SK-N-SH treated with all-trans-retinoic acid at 6 μM for 48 hours (cell line): Measurements from ENCODE around the gene USE1.

ENCODE experiments used
- ATAC-seq: fragments of 200-7000 bp; cut with Tn5 transposase; 3 replicates; pipeline ENCODE4 v1.9.1; 2020; ENCODE audit warnings: mild to moderate bottlenecking, moderate library complexity
- ARNTL ChIP-seq: fragments of 450-650 bp; formaldehyde crosslinking; IDR thresholded peaks from 2 replicates; pipeline ENCODE4 v1.5.0; 2020; ENCODE audit warnings: low read depth, mild to moderate bottlenecking, moderate library complexity, borderline replicate concordance
- BACH2 ChIP-seq: fragments of 250-450 bp; sonication (Bioruptor Pico); IDR thresholded peaks from 2 replicates; pipeline ENCODE4 v1.9.0; 2021; ENCODE audit warnings: mild to moderate bottlenecking, borderline replicate concordance
- CREB5 ChIP-seq: fragments of 250-450 bp; sonication (Bioruptor Pico); IDR thresholded peaks from 2 replicates; pipeline ENCODE4 v1.5.1; 2020; ENCODE audit warnings: low read depth, mild to moderate bottlenecking, moderate library complexity
- CSDC2 ChIP-seq: fragments of 250-450 bp; sonication (Bioruptor Pico); IDR thresholded peaks from 2 replicates; pipeline ENCODE4 v1.5.0; 2020; ENCODE audit warnings: mild to moderate bottlenecking, moderate library complexity
- CSRNP3 ChIP-seq: fragments of 250-450 bp; sonication (Bioruptor Pico); IDR thresholded peaks from 2 replicates; pipeline ENCODE4 v1.5.1; 2021; ENCODE audit warnings: mild to moderate bottlenecking, moderate library complexity
- ESRRG ChIP-seq: fragments of 250-450 bp; sonication (Bioruptor Pico); IDR thresholded peaks from 2 replicates; pipeline ENCODE4 v1.6.1; 2021; ENCODE audit warnings: mild to moderate bottlenecking
- GLIS3 ChIP-seq: fragments of 250-450 bp; sonication (Bioruptor Pico); IDR thresholded peaks from 2 replicates; pipeline ENCODE4 v1.5.0; 2020; ENCODE audit warnings: mild to moderate bottlenecking, moderate library complexity
- OSR1 ChIP-seq: fragments of 250-450 bp; sonication (Bioruptor Pico); IDR thresholded peaks from 2 replicates; pipeline ENCODE4 v1.8.0; 2022; ENCODE audit warnings: moderate library complexity, mild to moderate bottlenecking, inconsistent platforms
- PATZ1 ChIP-seq: fragments of 250-450 bp; sonication (Bioruptor Pico); IDR thresholded peaks from 2 replicates; pipeline ENCODE4 v1.8.0; 2020; ENCODE audit warnings: mild to moderate bottlenecking, moderate library complexity, borderline replicate concordance
- POU6F1 ChIP-seq: fragments of 250-450 bp; sonication (Bioruptor Pico); IDR thresholded peaks from 2 replicates; pipeline ENCODE4 v1.8.0; 2021; ENCODE audit warnings: low read depth, mild to moderate bottlenecking, moderate library complexity, borderline replicate concordance
- PPARA ChIP-seq: fragments of 250-450 bp; sonication (Bioruptor Pico); IDR thresholded peaks from 2 replicates; pipeline ENCODE4 v1.5.0; 2020; ENCODE audit warnings: mild to moderate bottlenecking, borderline replicate concordance
- RARB ChIP-seq: fragments of 250-450 bp; sonication (Bioruptor Pico); IDR thresholded peaks from 2 replicates; pipeline ENCODE4 v1.8.0; 2021; ENCODE audit warnings: mild to moderate bottlenecking, moderate library complexity
- SNAI2 ChIP-seq: fragments of 250-450 bp; sonication (Bioruptor Pico); IDR thresholded peaks from 2 replicates; pipeline ENCODE4 v1.5.0; 2020; ENCODE audit warnings: mild to moderate bottlenecking, moderate library complexity
- TCF4 ChIP-seq: fragments of 250-450 bp; sonication (Bioruptor Pico); IDR thresholded peaks from 2 replicates; pipeline ENCODE4 v1.8.0; 2021; ENCODE audit warnings: mild to moderate bottlenecking, moderate library complexity, borderline replicate concordance
- TOX ChIP-seq: fragments of 250-450 bp; sonication (Bioruptor Pico); IDR thresholded peaks from 2 replicates; pipeline ENCODE4 v1.8.0; 2021; ENCODE audit warnings: mild to moderate bottlenecking, moderate library complexity, borderline replicate concordance
- TSHZ2 ChIP-seq: fragments of 250-450 bp; sonication (Bioruptor Pico); IDR thresholded peaks from 2 replicates; pipeline ENCODE4 v1.5.0; 2020; ENCODE audit warnings: mild to moderate bottlenecking, moderate library complexity
- ZC3H10 ChIP-seq: fragments of 250-450 bp; sonication (Bioruptor Pico); IDR thresholded peaks from 2 replicates; pipeline ENCODE4 v1.5.1; 2021; ENCODE audit warnings: mild to moderate bottlenecking, moderate library complexity
- ZFP3 ChIP-seq: fragments of 250-450 bp; sonication (Bioruptor Pico); IDR thresholded peaks from 2 replicates; pipeline ENCODE4 v1.5.0; 2020; ENCODE audit warnings: mild to moderate bottlenecking, moderate library complexity
- ZFP30 ChIP-seq: fragments of 450-650 bp; formaldehyde crosslinking; IDR thresholded peaks from 2 replicates; pipeline ENCODE4 v1.5.0; 2022; ENCODE audit warnings: mild to moderate bottlenecking, moderate library complexity
- ZNF565 ChIP-seq: fragments of 450-650 bp; formaldehyde crosslinking; conservative IDR thresholded peaks from 2 replicates; pipeline ENCODE4 v1.5.0; 2020; ENCODE audit warnings: low read depth, mild to moderate bottlenecking, moderate library complexity
- ZNF8 ChIP-seq: fragments of 450-650 bp; formaldehyde crosslinking; IDR thresholded peaks from 2 replicates; pipeline ENCODE4 v1.5.0; 2020; ENCODE audit warnings: mild to moderate bottlenecking, moderate library complexity

USE1 gene

GRCh38 chr19:17240826-17241399, 25.8 kb downstream of the USE1 start:
- ATAC-seq, result no peak
- TF ChIP-seq ZFP3 (CRISPR knock-in tag), result peak; percentile 99
- TF ChIP-seq RARB (CRISPR knock-in tag), result no peak

- no peak for ATAC-seq
- TF ChIP-seq GLIS3 (CRISPR knock-in tag) (no peak), ESRRG (CRISPR knock-in tag) (no peak), TSHZ2 (CRISPR knock-in tag) (no peak), CSDC2 (CRISPR knock-in tag) (no peak), PATZ1 (no peak), POU6F1 (no peak), OSR1 (no peak), RARB (CRISPR knock-in tag) (no peak), ZNF8 (CRISPR knock-in tag) (no peak), ZC3H10 (CRISPR knock-in tag) (no peak), BACH2 (CRISPR knock-in tag) (no peak), CSRNP3 (CRISPR knock-in tag) (no peak), TCF4 (CRISPR knock-in tag) (no peak), PPARA (no peak)
These were observed 27.5 kb downstream of the USE1 start for GRCh38 chr19:17242431-17243208.

GRCh38 chr19:17243211-17243829, 28.2 kb downstream of the USE1 start:
- ATAC-seq, result peak; percentile 10
- TF ChIP-seq ZNF565 (CRISPR knock-in tag) (no peak), CREB5 (no peak), PATZ1 (no peak), SNAI2 (CRISPR knock-in tag) (no peak), ZFP30 (CRISPR knock-in tag) (no peak), ZFP3 (CRISPR knock-in tag) (no peak), CSRNP3 (CRISPR knock-in tag) (no peak), ESRRG (CRISPR knock-in tag) (no peak), CSDC2 (CRISPR knock-in tag) (no peak), TOX (CRISPR knock-in tag) (no peak), POU6F1 (no peak), PPARA (no peak), ARNTL (CRISPR knock-in tag) (no peak), GLIS3 (CRISPR knock-in tag) (no peak)
